ENCODE results near the gene CASQ2.

CASQ2 gene

GRCh38 chr1:115654663-115655305 lies 113.7 kb downstream of the CASQ2 start:
- no peaks in the 10 kb centered on the region for H3K9me2 ChIP-seq (replicated peaks; ENCODE audit: control insufficient read depth, low read length)
- H3F3A ChIP-seq (ENCODE audit: control insufficient read depth, insufficient read depth): no peaks in the 10 kb centered on the region
- no peak overlapping the region for H3K4me3 ChIP-seq (ENCODE audit: low read length)
- H3K4me1 ChIP-seq (ENCODE audit: control insufficient read depth, low read length): no peaks in the 10 kb centered on the region
- no peaks in the 10 kb centered on the region for H3K79me2 ChIP-seq (ENCODE audit: control insufficient read depth, low read length)
- no peak overlapping the region for H3K27ac ChIP-seq (ENCODE audit: low read depth, low read length)
- no peaks in the 10 kb centered on the region for H3K9me3 ChIP-seq (ENCODE audit: control insufficient read depth, insufficient read depth, low read length)
- H3K36me3 ChIP-seq (ENCODE audit: control insufficient read depth, low read length): no peaks in the 10 kb centered on the region
- no peaks in the 10 kb centered on the region for H4K20me1 ChIP-seq (ENCODE audit: control insufficient read depth, insufficient read depth, low read depth, low read length)
- H3K4me2 ChIP-seq (ENCODE audit: low read length): no peak overlapping the region
- TF ChIP-seq CTCF (IDR thresholded peaks at IDR 0.05; ENCODE audit: low read depth, low read length, poor library complexity, severe bottlenecking) (no peak), EZH2phosphoT487 (IDR thresholded peaks at IDR 0.05; ENCODE audit: borderline replicate concordance, low read length) (no peak)
- no peaks in the 10 kb centered on the region for H3K27me3 ChIP-seq (ENCODE audit: control insufficient read depth, low read length)

GRCh38 chr1:115654125-115654524 lies 114.4 kb downstream of the CASQ2 start:
- Histone ChIP-seq H3K27ac (ENCODE audit: low read depth, low read length) (no peak overlapping the region), H3K27me3 (ENCODE audit: control insufficient read depth, low read length) (no peaks in the 10 kb centered on the region), H3K4me1 (ENCODE audit: control insufficient read depth, low read length) (no peaks in the 10 kb centered on the region), H3K9me2 (replicated peaks; ENCODE audit: control insufficient read depth, low read length) (no peaks in the 10 kb centered on the region), H3K79me2 (ENCODE audit: control insufficient read depth, low read length) (no peaks in the 10 kb centered on the region), H3K4me2 (ENCODE audit: low read length) (no peak overlapping the region), H4K20me1 (ENCODE audit: control insufficient read depth, insufficient read depth, low read depth, low read length) (no peaks in the 10 kb centered on the region), H3K36me3 (ENCODE audit: control insufficient read depth, low read length) (no peaks in the 10 kb centered on the region), H3K9me3 (ENCODE audit: control insufficient read depth, insufficient read depth, low read length) (no peaks in the 10 kb centered on the region), H3K4me3 (ENCODE audit: low read length) (no peak overlapping the region), H3F3A (ENCODE audit: control insufficient read depth, insufficient read depth) (no peaks in the 10 kb centered on the region)
- TF ChIP-seq EZH2phosphoT487 (IDR thresholded peaks at IDR 0.05; ENCODE audit: borderline replicate concordance, low read length) (no peak), CTCF (IDR thresholded peaks at IDR 0.05; ENCODE audit: low read depth, low read length, poor library complexity, severe bottlenecking) (no peak)

- no peaks in the 10 kb centered on the region for H3K36me3 ChIP-seq (ENCODE audit: control insufficient read depth, low read length)
- no peaks in the 10 kb centered on the region for H3K4me1 ChIP-seq (ENCODE audit: control insufficient read depth, low read length)
- no peaks in the 10 kb centered on the region for H3F3A ChIP-seq (ENCODE audit: control insufficient read depth, insufficient read depth)
- H3K27me3 ChIP-seq (ENCODE audit: control insufficient read depth, low read length): no peaks in the 10 kb centered on the region
- TF ChIP-seq EZH2phosphoT487 (IDR thresholded peaks at IDR 0.05; ENCODE audit: borderline replicate concordance, low read length) (no peak), CTCF (IDR thresholded peaks at IDR 0.05; ENCODE audit: low read depth, low read length, poor library complexity, severe bottlenecking) (no peak)
- no peaks in the 10 kb centered on the region for H3K9me2 ChIP-seq (replicated peaks; ENCODE audit: control insufficient read depth, low read length)
- no peaks in the 10 kb centered on the region for H3K79me2 ChIP-seq (ENCODE audit: control insufficient read depth, low read length)
- no peak overlapping the region for H3K27ac ChIP-seq (ENCODE audit: low read depth, low read length)
- no peak overlapping the region for H3K4me3 ChIP-seq (ENCODE audit: low read length)
- H4K20me1 ChIP-seq (ENCODE audit: control insufficient read depth, insufficient read depth, low read depth, low read length): 0 out of 2 replicates have a peak, but pooled peaks cover 5% of the 10 kb centered on the region
- no peak overlapping the region for H3K4me2 ChIP-seq (ENCODE audit: low read length)
- no peaks in the 10 kb centered on the region for H3K9me3 ChIP-seq (ENCODE audit: control insufficient read depth, insufficient read depth, low read length)
These were observed 116.2 kb downstream of the CASQ2 start for GRCh38 chr1:115652236-115652788.

Measured in DOHH2 (cell line).